CD4-positive, CD25-positive, alpha-beta regulatory T cell (primary cell): ENCODE data around the gene ADORA2B. TPM values are rescaled to one million over a fixed set of nuclear protein-coding genes. Genes with fewer than 3 reads are reported as not detected.
"Not testable (repeated sequence)": the region's sequence is repeated elsewhere in the genome, so short reads cannot be mapped to it uniquely, and the experiment has no call there.

Experiments
- ATAC-seq, 2 donors: fragments of 150-1000 bp; cut with Tn5 transposase; one replicate each; pipeline ENCODE4 v1.10.0; 2021; ENCODE audit warnings: low read depth in 2 of 2, moderate number of reproducible peaks in 2 of 2, moderate library complexity in 1 of 2
- DNase-seq, 3 donors: peaks; one replicate each; pipeline versions ENCODE4 v3.0.0 to v3.0.0-alpha.2; 2012 to 2022; ENCODE audit warnings: mixed read lengths in 1 of 3
- H3K27ac ChIP-seq: one replicate; pipeline ENCODE4 v1.7.0; 2013; ENCODE audit warnings: mild to moderate bottlenecking, low read length; ENCODE audit not compliant: insufficient read depth, poor library complexity, severe bottlenecking
- H3K27me3 ChIP-seq: one replicate; pipeline ENCODE4 v1.7.0; 2013; ENCODE audit warnings: low read length; ENCODE audit not compliant: control insufficient read depth, insufficient read depth
- H3K36me3 ChIP-seq: one replicate; pipeline ENCODE4 v1.7.0; 2013; ENCODE audit warnings: mild to moderate bottlenecking, low read length, moderate library complexity; ENCODE audit not compliant: control insufficient read depth, insufficient read depth
- H3K4me1 ChIP-seq: 2 replicates; pipeline ENCODE4 v1.7.0; 2013; ENCODE audit warnings: mild to moderate bottlenecking, low read length; ENCODE audit not compliant: insufficient read depth, control insufficient read depth, poor library complexity, severe bottlenecking
- H3K4me3 ChIP-seq: one replicate; pipeline ENCODE4 v1.7.0; 2013; ENCODE audit warnings: low read depth, mild to moderate bottlenecking, low read length, moderate library complexity
- H3K9me3 ChIP-seq, 2 experiments: 1 replicate in 1 of 2; 2 replicates in 1 of 2; pipeline ENCODE4 v1.7.0; 2013; ENCODE audit warnings: low read length in 2 of 2, mild to moderate bottlenecking in 1 of 2, moderate library complexity in 1 of 2; ENCODE audit not compliant: control insufficient read depth in 2 of 2
- H3K27ac Mint-ChIP-seq, 3 donors: one replicate each; pipeline ENCODE4 v1.8.0; 2020 to 2022; ENCODE audit warnings: mild to moderate bottlenecking in 3 of 3, mixed read lengths in 3 of 3, moderate library complexity in 2 of 3
- H3K27me3 Mint-ChIP-seq: one replicate; pipeline ENCODE4 v1.8.0; 2022; ENCODE audit warnings: mild to moderate bottlenecking, mixed read lengths
- H3K36me3 Mint-ChIP-seq: one replicate; pipeline ENCODE4 v1.8.0; 2020; ENCODE audit warnings: mixed read lengths
- H3K4me1 Mint-ChIP-seq, 4 donors: one replicate each; pipeline ENCODE4 v1.8.0; 2020 to 2022; ENCODE audit warnings: mixed read lengths in 4 of 4, mild to moderate bottlenecking in 1 of 4
- H3K4me3 Mint-ChIP-seq, 4 donors: one replicate each; pipeline ENCODE4 v1.8.0; 2020 to 2022; ENCODE audit warnings: mild to moderate bottlenecking in 4 of 4, mixed read lengths in 4 of 4, moderate library complexity in 3 of 4
- H3K9me3 Mint-ChIP-seq, 7 donors: one replicate each; pipeline ENCODE4 v1.8.0; 2020 to 2022; ENCODE audit warnings: mixed read lengths in 7 of 7, mild to moderate bottlenecking in 3 of 7, moderate library complexity in 2 of 7
- polyA plus RNA-seq, 4 donors: library from polyadenylated mRNA; unstranded; fragments of 300-500 nt; fragmentation: Illumina TruSeq; gene quantifications; one replicate each; pipeline ENCODE4 v1.2.3, GENCODE V29; 2021
- total RNA-seq: library from RNA; stranded (reverse); gene quantifications from one replicate; pipeline ENCODE4 v1.2.3, GENCODE V29; 2022

ADORA2B gene
- total and polyA plus RNA-seq, 5 donors from 2014 or later = 0.18 to 0.99 (median 0.39) TPM; not detected in 2

GRCh38 chr17:15936481-15936880 is 8.4 kb upstream of the ADORA2B start:
- H3K9me3 ChIP-seq, H3K4me1 ChIP-seq, H3K27ac Mint-ChIP-seq, H3K4me1 Mint-ChIP-seq, H3K4me3 ChIP-seq, DNase-seq, H3K9me3 Mint-ChIP-seq, H3K27me3 ChIP-seq, ATAC-seq, H3K4me3 Mint-ChIP-seq, H3K27ac ChIP-seq, H3K36me3 Mint-ChIP-seq, H3K36me3 ChIP-seq: not testable (repeated sequence)
- H3K27me3 Mint-ChIP-seq = peaks cover 26% of the 10 kb centered on the region

- Mint-ChIP-seq H3K4me1 (peaks cover 0 to 10% (median 2%) of the 10 kb centered on the region in 4 donors), H3K9me3 (no peaks in the 10 kb centered on the region), H3K36me3 (no peaks in the 10 kb centered on the region), H3K27ac (no peak overlapping the region), H3K4me3 (no peak overlapping the region), H3K27me3 (peaks cover 43% of the 10 kb centered on the region)
- Histone ChIP-seq H3K27me3 (peaks cover 17% of the 10 kb centered on the region), H3K9me3 (no peaks in the 10 kb centered on the region), H3K36me3 (no peaks in the 10 kb centered on the region), H3K4me1 (peaks cover 16% of the 10 kb centered on the region), H3K4me3 (no peak overlapping the region), H3K27ac (no peak overlapping the region)
- DNase-seq (no peak), ATAC-seq (no peak)
Observed at GRCh38 chr17:15941781-15942180, 3.1 kb upstream of the ADORA2B start.

GRCh38 chr17:15942207-15942833 is 2.6 kb upstream of the ADORA2B start:
- no peaks in the 10 kb centered on the region for H3K9me3 Mint-ChIP-seq
- H3K36me3 Mint-ChIP-seq = no peaks in the 10 kb centered on the region
- DNase-seq = no peak
- H3K4me3 Mint-ChIP-seq = no peak overlapping the region
- H3K27me3 ChIP-seq = peaks cover 17% of the 10 kb centered on the region
- no peak for ATAC-seq
- H3K9me3 ChIP-seq = no peaks in the 10 kb centered on the region
- H3K27ac ChIP-seq = no peak overlapping the region
- peak overlapping the region in 1 of 3 donors; percentile 76 for H3K27ac Mint-ChIP-seq
- H3K4me1 Mint-ChIP-seq = peaks cover 0 to 10% (median 2%) of the 10 kb centered on the region in 4 donors
- no peaks in the 10 kb centered on the region for H3K36me3 ChIP-seq
- H3K27me3 Mint-ChIP-seq = peaks cover 44% of the 10 kb centered on the region
- H3K4me3 ChIP-seq = no peak overlapping the region
- H3K4me1 ChIP-seq = peaks cover 16% of the 10 kb centered on the region

- H3K27ac Mint-ChIP-seq = no peak overlapping the region
- peaks cover 52% of the 10 kb centered on the region for H3K27me3 Mint-ChIP-seq
- Histone ChIP-seq H3K36me3 (no peaks in the 10 kb centered on the region), H3K27me3 (peaks cover 17% of the 10 kb centered on the region), H3K4me1 (peaks cover 16% of the 10 kb centered on the region), H3K27ac (no peak overlapping the region), H3K9me3 (no peaks in the 10 kb centered on the region), H3K4me3 (no peak overlapping the region)
- ATAC-seq (no peak), DNase-seq (no peak)
- H3K36me3 Mint-ChIP-seq = no peaks in the 10 kb centered on the region
- H3K4me3 Mint-ChIP-seq = peak overlapping the region; percentile 56 to 83 (median 72)
- H3K4me1 Mint-ChIP-seq = peaks cover 0 to 10% (median 2%) of the 10 kb centered on the region in 4 donors
- no peaks in the 10 kb centered on the region for H3K9me3 Mint-ChIP-seq
Observed at GRCh38 chr17:15943971-15944758, 765 bp upstream of the ADORA2B start.

DNA sequence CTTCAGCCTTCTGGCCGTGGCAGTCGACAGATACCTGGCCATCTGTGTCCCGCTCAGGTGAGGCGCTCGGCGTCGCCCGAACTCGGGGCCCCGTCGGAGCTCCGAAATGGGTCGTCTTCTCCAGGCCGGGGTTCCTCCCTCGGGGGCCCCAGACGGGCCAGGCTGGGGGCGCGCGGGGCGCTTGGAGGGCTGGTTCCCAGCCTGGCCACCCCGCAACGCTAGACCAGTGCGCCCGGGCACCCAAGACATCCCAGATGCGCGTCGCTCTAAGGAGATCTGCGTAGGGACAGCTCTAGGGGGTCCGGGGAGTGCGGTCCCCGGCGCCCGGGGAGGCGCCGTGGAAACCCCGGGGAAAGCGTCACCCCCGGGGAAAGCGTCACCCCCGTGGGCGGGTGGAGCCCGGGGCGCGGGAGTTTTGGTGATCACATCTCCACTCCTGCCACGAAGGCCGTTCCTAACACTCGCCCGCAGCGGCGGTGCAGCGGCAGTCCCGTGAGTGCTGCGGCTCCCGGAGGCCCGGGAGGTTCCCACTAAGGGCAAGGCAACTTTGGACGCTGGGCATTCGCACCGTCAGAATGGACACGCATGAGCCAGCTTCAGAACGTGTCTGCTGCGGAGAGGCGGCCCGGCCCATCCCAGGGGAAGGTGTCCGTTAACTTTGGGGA is 729 bp downstream of the ADORA2B start:
- no peaks in the 10 kb centered on the region for H3K36me3 ChIP-seq
- H3K27me3 ChIP-seq = peaks cover 17% of the 10 kb centered on the region
- H3K27me3 Mint-ChIP-seq = peaks cover 60% of the 10 kb centered on the region
- H3K27ac ChIP-seq = no peak overlapping the region
- no peaks in the 10 kb centered on the region for H3K9me3 ChIP-seq
- DNase-seq = no peak
- H3K4me3 Mint-ChIP-seq = peak overlapping the region in 2 of 4 donors; percentile 76 to 82
- ATAC-seq = no peak
- no peak overlapping the region for H3K27ac Mint-ChIP-seq
- no peaks in the 10 kb centered on the region for H3K36me3 Mint-ChIP-seq
- peaks cover 16% of the 10 kb centered on the region for H3K4me1 ChIP-seq
- H3K4me1 Mint-ChIP-seq = peaks cover 0 to 10% (median 2%) of the 10 kb centered on the region in 4 donors
- no peak overlapping the region for H3K4me3 ChIP-seq
- H3K9me3 Mint-ChIP-seq = no peaks in the 10 kb centered on the region

GRCh38 chr17:15946611-15947120 is 1.7 kb downstream of the ADORA2B start:
- H3K27ac ChIP-seq = no peak overlapping the region
- H3K36me3 Mint-ChIP-seq = no peaks in the 10 kb centered on the region
- H3K9me3 ChIP-seq = no peaks in the 10 kb centered on the region
- peaks cover 13% of the 10 kb centered on the region for H3K27me3 ChIP-seq
- peak overlapping the region in 1 of 4 donors; percentile 2 for H3K4me3 Mint-ChIP-seq
- DNase-seq = no peak
- peaks cover 0 to 10% (median 2%) of the 10 kb centered on the region in 4 donors for H3K4me1 Mint-ChIP-seq
- peaks cover 16% of the 10 kb centered on the region for H3K4me1 ChIP-seq
- H3K4me3 ChIP-seq = no peak overlapping the region
- H3K27ac Mint-ChIP-seq = no peak overlapping the region
- no peak for ATAC-seq
- H3K9me3 Mint-ChIP-seq = no peaks in the 10 kb centered on the region
- H3K27me3 Mint-ChIP-seq = peaks cover 59% of the 10 kb centered on the region
- H3K36me3 ChIP-seq = no peaks in the 10 kb centered on the region

DNA sequence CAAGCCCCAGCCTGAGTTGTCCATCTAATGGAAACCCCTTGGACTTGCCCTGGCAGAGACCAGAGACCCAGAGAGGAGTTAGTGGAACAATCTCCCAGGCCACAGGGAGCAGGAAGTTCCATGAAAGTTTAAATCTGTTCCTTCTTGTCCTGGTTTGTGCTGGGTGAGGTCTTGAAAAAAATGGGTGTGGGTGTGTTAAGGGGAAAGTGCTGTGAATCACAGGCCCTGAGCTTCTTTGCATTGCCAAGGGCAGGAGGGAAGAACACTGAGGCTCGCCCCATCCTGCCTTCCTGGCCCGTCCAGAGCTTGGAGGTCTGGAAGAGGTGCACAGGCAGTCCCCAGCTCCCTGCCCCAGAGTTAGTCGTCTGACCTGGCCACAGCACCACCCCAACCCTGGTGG is 2.3 kb downstream of the ADORA2B start:
- Mint-ChIP-seq H3K4me3 (peak overlapping the region in 1 of 4 donors; percentile 67), H3K9me3 (no peaks in the 10 kb centered on the region), H3K27ac (no peak overlapping the region), H3K27me3 (peaks cover 55% of the 10 kb centered on the region), H3K4me1 (peaks cover 0 to 10% (median 2%) of the 10 kb centered on the region in 4 donors), H3K36me3 (no peaks in the 10 kb centered on the region)
- peaks cover 13% of the 10 kb centered on the region for H3K27me3 ChIP-seq
- no peaks in the 10 kb centered on the region for H3K9me3 ChIP-seq
- DNase-seq (no peak), ATAC-seq (no peak)
- H3K4me1 ChIP-seq = peaks cover 16% of the 10 kb centered on the region
- H3K4me3 ChIP-seq = no peak overlapping the region
- no peak overlapping the region for H3K27ac ChIP-seq
- no peaks in the 10 kb centered on the region for H3K36me3 ChIP-seq
